Left renal pelvis (tissue), 4 donors: ENCODE results near the gene THAP6. TPM values are rescaled to one million over a fixed set of nuclear protein-coding genes. Genes with fewer than 3 reads are reported as not detected.
"Not testable (repeated sequence)": the region's sequence is repeated elsewhere in the genome, so short reads cannot be mapped to it uniquely, and the experiment has no call there.

ENCODE experiments used
- DNase-seq, 4 donors: peaks; one replicate each; pipeline ENCODE4 v3.0.0-alpha.2; 2013; ENCODE audit warnings: low read depth in 4 of 4, low spot score in 3 of 4
- polyA plus RNA-seq, 4 donors: library from polyadenylated mRNA; unstranded; fragments of 120-200 nt; gene quantifications; one replicate each; pipeline ENCODE4 v1.2.1, GENCODE V29; 2013; ENCODE audit not compliant: insufficient read length in 4 of 4

Gene THAP6
- polyA plus RNA-seq, 4 donors: 17.9 to 30.0 (median 20.6) TPM

DNA sequence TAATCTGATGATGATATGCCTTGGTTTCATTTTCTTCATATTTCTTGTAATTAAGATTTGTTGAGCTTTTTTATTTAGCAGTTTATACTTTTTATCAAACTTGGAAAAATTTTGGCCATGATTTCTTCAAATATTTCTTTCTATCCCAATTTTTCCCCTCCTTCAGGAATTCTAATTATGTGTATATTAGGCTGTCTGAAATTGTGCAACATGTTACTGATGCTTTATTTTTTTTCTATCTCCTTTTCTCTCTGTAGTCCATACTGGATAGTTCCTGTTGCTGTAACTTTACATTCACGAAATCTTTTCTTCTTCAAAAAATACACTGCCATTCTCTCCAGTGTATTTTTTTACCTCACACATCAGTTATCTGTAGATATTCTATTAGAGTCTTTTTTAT lies 10.8 kb downstream of the THAP6 start:
- no peak for DNase-seq

GRCh38 chr4:75525910-75526309 lies 11.6 kb downstream of the THAP6 start:
- DNase-seq: no peak

DNA sequence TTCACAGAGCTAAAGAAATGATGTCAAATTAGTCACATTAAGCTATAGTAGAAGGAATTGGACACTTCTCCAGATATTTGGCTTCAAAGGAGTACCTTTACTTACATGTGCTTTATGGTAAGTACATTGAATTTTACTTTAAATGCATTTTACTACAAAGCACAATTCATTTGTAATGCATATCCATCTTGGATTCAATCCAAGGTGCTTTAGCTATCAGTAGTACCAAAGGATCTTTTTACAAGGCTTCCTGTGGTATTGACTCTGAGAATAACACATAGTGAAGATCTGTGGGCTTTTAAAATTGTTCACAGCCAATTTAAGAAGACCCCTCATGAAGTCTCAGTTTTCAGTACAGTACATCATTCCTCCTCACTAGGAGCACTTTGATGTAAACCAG lies 13.2 kb downstream of the THAP6 start:
- DNase-seq: no peak

DNA sequence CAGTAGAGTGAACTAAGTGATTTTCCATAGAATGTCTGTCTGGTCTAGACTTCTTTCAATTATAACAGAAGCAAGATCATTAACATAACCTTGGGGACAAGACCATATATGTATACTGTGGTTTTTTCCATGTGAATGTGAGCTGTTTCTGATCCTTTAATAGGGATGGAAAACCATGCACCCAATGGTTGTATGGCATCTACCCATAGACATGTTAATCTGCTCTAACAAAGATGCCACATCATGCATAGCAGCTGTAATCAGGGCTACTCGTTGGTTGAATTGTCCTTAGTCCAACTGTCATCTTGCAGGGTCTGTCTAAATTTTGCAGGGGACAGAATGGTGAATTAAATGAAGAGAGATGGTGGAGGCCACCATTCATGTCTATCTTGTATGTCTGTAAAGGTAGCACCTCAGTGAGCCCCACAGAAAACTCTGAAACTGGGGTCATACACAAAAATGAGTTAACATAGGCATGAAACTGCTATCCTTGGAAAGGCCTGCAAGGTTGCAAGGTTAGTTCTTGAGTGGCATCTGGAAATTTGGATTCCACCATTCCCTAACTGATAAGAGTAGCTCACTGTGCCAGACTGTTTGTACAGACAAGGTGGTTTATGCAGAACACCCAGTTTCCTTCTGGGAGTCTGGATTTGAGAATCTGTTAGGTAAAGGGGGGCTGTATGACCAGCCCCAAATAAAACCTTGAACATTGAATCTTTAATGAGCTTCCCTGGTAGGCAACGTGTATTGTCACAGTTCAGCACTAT lies 16.5 kb downstream of the THAP6 start:
- DNase-seq: no peak

DNA sequence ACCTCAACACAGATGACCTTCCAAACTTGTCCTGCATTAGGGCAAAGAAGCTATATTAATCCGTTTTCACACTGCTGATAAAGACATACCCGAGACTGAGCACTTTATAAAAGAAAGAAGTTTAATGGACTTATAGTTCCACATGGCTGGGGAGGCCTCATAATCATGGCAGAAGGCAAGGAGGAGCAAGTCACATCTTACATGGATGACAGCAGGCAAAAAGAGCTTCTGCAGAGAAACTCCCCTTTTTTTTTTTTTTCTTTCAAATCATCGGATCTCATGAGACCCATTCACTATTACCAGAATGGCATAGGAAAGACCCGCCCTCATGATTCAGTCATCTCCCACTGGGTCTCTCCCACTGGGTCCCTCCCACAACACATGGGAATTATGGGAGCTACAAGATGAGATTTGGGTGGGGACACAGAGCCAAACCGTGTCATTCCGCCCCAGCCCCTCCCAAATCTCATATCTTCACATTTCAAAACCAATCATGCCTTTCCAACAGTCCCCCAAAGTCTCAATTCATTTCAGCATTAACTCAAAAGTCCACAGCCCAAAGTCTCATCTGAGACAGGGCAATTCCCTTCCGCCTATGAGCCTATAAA lies 17.4 kb downstream of the THAP6 start:
- DNase-seq: not testable (repeated sequence)

- DNase-seq: not testable (repeated sequence)
Observed at GRCh38 chr4:75533339-75533887, 19.1 kb downstream of the THAP6 start.

DNA sequence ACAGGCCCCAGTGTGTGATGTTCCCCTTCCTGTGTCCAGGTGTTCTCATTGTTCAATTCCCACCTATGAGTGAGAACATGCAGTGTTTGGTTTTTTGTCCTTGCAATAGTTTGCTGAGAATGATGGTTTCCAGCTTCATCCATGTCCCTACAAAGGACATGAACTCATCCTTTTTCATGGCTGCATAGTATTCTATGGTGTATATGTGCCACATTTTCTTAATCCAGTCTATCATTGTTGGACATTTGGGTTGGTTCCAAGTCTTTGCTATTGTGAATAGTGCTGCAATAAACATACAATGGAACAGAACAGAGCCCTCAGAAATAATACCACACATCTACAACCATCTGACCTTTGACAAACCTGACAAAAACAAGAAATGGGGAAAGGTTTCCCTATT lies 19.7 kb downstream of the THAP6 start:
- not testable (repeated sequence) for DNase-seq

DNA sequence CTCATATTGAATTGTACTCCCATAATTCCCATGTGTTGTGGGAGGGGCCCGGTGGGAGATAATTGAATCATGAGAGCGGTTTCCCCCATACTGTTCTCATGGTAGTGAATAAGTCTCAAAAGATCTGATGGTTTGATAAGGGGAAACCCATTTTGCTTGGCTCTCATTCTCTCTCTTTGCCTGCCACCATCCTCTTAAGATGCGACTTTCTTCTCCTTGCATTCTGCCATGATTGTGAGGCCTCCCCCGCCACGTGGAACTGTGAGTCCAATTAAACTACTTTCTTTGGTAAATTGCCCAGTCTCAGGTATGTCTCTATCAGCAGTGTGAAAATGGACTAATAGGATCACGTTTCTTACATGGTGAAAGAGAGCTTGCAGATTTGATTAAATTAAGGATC lies 23.0 kb downstream of the THAP6 start:
- DNase-seq: not testable (repeated sequence)

DNA sequence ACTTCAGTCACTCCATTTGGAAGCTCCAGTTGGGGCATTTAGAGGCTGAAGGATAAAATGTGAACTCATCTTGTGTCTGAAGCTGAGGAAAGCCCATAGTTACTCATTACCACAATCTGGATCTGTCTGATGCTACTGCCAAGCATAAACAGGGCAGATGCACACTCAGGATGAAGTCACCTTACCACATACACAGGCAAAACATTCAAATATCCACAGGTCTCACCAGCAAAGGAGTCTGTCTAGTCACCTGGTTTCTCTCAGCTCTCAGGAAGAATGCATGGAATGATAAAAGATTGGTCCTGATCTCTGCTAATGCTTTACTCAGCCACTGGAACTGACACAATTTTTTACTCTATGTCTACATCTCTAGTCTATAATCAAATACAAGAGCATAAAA lies 28.6 kb downstream of the THAP6 start:
- DNase-seq: no peak

DNA sequence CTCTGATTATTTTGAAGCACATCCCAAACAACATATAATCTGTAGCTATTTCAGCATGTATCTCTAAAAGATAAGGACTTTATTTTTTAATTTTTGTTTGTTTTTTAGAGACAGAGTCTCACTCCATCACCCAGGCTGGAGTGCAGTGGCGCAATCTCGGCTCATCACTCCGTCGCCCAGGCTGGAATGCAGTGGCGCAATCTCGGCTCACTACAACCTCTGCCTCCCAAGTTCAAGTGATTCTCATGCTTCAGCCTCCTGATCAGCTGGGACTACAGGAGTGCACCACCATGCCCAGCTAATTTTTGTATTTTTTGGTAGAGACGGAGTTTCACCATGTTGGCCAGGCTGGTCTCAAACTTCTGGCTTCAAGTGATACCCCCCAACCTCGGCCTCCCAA lies 29.9 kb downstream of the THAP6 start:
- not testable (repeated sequence) for DNase-seq

GRCh38 chr4:75544870-75545269 lies 30.6 kb downstream of the THAP6 start:
- no peak for DNase-seq

GRCh38 chr4:75545526-75545925 lies 31.3 kb downstream of the THAP6 start:
- DNase-seq: no peak

DNA sequence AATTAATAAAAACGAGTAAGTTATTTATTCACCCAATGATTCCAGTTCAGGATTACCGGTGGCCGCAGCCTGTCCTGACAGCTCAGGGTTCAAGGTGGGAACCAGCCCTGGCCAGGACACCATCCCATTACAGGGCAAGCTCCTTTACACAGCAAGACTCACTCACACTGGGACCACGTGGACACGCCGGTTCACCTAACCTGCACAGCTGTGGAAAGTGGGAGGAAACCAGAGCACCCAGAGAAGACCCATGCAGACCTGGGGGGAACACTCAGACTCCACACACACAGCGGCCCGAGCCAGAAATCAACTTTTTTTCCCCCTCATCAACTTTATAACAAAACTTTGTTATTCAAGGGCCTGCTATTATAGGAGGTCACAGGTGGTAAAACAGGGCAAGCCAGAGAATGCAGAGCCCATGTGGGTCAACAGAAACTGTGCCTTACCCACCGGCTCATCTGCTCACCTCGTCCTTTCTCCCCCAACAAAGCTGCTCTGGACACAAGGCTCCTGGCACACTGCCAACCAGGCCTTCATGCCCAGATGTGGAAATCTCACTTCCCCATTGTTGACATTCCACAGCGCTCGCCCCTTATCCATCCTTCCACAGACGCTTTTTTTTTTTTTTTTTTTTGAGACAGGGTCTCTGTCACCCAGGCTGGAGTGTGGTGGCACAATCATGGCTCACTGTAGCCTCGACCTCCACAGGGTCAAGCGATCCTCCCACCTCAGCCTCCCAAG lies 33.5 kb downstream of the THAP6 start:
- peak in 1 of 4 donors; percentile 2 for DNase-seq

DNA sequence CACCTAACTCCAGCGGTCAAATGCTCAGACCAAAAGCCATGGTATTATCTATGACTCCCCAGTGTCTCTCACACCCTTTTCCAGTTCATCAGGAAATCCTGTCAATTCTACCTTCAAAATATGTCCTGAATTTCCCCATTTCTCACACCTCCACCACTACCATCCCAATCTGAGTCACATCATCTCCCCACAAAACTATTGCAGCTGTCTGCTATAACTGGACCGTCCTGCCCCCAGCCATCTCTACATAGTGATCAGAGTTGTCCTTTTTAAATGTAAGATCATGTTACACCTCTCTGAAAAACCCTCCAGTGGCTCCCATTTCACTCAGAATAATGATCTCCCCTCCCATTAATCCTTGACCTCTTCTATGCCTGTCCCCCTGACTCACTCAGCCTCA lies 34.7 kb downstream of the THAP6 start:
- no peak for DNase-seq

- DNase-seq: no peak
Observed at GRCh38 chr4:75552452-75552851, 38.2 kb downstream of the THAP6 start.

- no peak for DNase-seq
Observed at GRCh38 chr4:75555294-75556164, 41.3 kb downstream of the THAP6 start, which contains the start of gene ODAPH. TSS of gene ODAPH (plus strand) at chr4:75556066. CDS start at chr4:75556083, 17 bp downstream.

GRCh38 chr4:75557696-75558095 lies 43.4 kb downstream of the THAP6 start:
- no peak for DNase-seq

GRCh38 chr4:75561789-75562188 lies 47.5 kb downstream of the THAP6 start:
- no peak for DNase-seq

DNA sequence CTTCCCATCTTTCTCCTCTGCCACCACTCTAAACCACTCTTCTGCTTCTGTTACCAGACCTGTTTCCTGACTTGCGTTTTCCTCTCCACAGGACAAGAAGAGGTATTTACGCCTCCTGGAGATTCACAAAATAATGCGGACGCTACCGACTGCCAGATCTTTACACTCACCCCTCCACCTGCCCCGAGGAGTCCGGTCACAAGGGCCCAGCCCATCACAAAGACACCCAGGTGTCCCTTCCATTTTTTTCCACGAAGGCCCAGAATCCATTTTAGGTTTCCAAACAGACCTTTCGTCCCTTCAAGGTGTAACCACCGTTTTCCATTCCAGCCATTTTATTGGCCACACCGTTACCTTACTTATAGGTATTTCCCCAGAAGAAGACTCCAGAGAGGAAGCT lies 49.8 kb downstream of the THAP6 start:
- DNase-seq: no peak

GRCh38 chr4:75565481-75565880 lies 51.2 kb downstream of the THAP6 start:
- DNase-seq: no peak
